GM12878 (cell line): ENCODE data around the gene CRTC2. TPM values are rescaled to one million over a fixed set of nuclear protein-coding genes. Genes with fewer than 3 reads are reported as not detected.

Source experiments
- ATAC-seq: fragments of 200-7000 bp; cut with Tn5 transposase; 3 replicates; pipeline ENCODE4 v1.9.1; 2020; ENCODE audit warnings: mild to moderate bottlenecking, moderate library complexity
- BruUV-seq: library from RNA; stranded (reverse); fragments of 400-500 nt; replicated peaks from 2 replicates; lab custom pipeline; 2021; lab: Mats Ljungman, UMichigan
- CTCF ChIA-PET: fragments of 300-600 bp; sonication (Branson Sonifier 250); formaldehyde crosslinking; extraction: SDS; loops from one replicate; lab custom pipeline; 2021; ENCODE audit warnings: inconsistent platforms; lab: Yijun Ruan, JAX
- POLR2A ChIA-PET: fragments of 350-600 bp; formaldehyde crosslinking; extraction: SDS; loops from one replicate; lab custom pipeline; 2021; ENCODE audit warnings: inconsistent platforms; lab: Charles Lee
- RAD21 ChIA-PET: fragments of 300-600 bp; sonication (Branson Sonifier 250); formaldehyde crosslinking; loops from one replicate; lab custom pipeline; 2023; ENCODE audit warnings: antibody characterized with exemption; ENCODE audit not compliant: unreplicated experiment; lab: Charles Lee
- SMC1A ChIA-PET: fragments of 300-600 bp; sonication (Branson Sonifier 250); formaldehyde crosslinking; loops from one replicate; lab custom pipeline; 2023; ENCODE audit not compliant: unreplicated experiment, uncharacterized antibody; lab: Charles Lee
- DNase-seq: peaks from one replicate; pipeline ENCODE4 v3.0.0-alpha.2; 2011; ENCODE audit warnings: low read depth, low spot score
- FAIRE-seq: peaks from 3 replicates; lab custom pipeline; 2011; peaks lifted over from hg19 to GRCh38; lab: Jason Lieb, UNC
- H2AFZ ChIP-seq: 2 replicates; pipeline ENCODE4 v1.6.0; 2011; ENCODE audit warnings: low read depth, low read length, control low read depth; ENCODE audit not compliant: control insufficient read depth
- H3K27ac ChIP-seq: 2 replicates; pipeline ENCODE4 v1.5.1; 2011; ENCODE audit warnings: control low read depth; ENCODE audit not compliant: control insufficient read depth, insufficient read depth
- H3K27me3 ChIP-seq, 2 experiments: replicated peaks in 1 of 2; 2 replicates each; pipeline versions ENCODE4 v1.6.0 to v1.6.1; 2011; ENCODE audit warnings: low read length in 1 of 2; ENCODE audit not compliant: control insufficient read depth in 2 of 2, insufficient read depth in 2 of 2
- H3K36me3 ChIP-seq, 2 experiments: 2 replicates each; pipeline ENCODE4 v1.5.1; 2011; ENCODE audit warnings: low read length in 1 of 2; ENCODE audit not compliant: control insufficient read depth in 2 of 2, insufficient read depth in 2 of 2
- H3K4me1 ChIP-seq: 2 replicates; pipeline ENCODE4 v1.6.1; 2011; ENCODE audit warnings: mild to moderate bottlenecking, low read length, moderate library complexity, mixed read lengths; ENCODE audit not compliant: control insufficient read depth, insufficient read depth
- H3K4me2 ChIP-seq: 2 replicates; pipeline ENCODE4 v1.6.0; 2011; ENCODE audit warnings: control low read depth; ENCODE audit not compliant: control insufficient read depth, insufficient read depth
- H3K4me3 ChIP-seq: fragments of 200-600 bp; sonication (generic); 2 replicates; pipeline ENCODE4 v1.5.1; 2016
- H3K79me2 ChIP-seq: 2 replicates; pipeline ENCODE4 v1.6.0; 2011; ENCODE audit warnings: low read length; ENCODE audit not compliant: control insufficient read depth, insufficient read depth
- H3K9ac ChIP-seq: 2 replicates; pipeline ENCODE4 v1.8.0; 2011; ENCODE audit warnings: low read length, control low read depth, mixed read lengths; ENCODE audit not compliant: control insufficient read depth, insufficient read depth
- H3K9me3 ChIP-seq: replicated peaks from 3 replicates; pipeline ENCODE4 v1.5.1; 2011; ENCODE audit warnings: mild to moderate bottlenecking, low read length; ENCODE audit not compliant: control insufficient read depth, insufficient read depth
- H4K20me1 ChIP-seq: 2 replicates; pipeline ENCODE4 v1.6.0; 2011; ENCODE audit not compliant: control insufficient read depth, insufficient read depth
- CREM ChIP-seq: IDR thresholded peaks from 2 replicates; pipeline ENCODE4 v1.6.1; 2014; ENCODE audit warnings: antibody characterized with exemption, low read depth
- IRF4 ChIP-seq: IDR thresholded peaks from 2 replicates; pipeline ENCODE4 v1.6.1; 2011; ENCODE audit warnings: low read depth, low read length
- JUND ChIP-seq: IDR thresholded peaks from 2 replicates; pipeline ENCODE4 v1.6.1; 2012; ENCODE audit warnings: low read depth, mild to moderate bottlenecking, low read length, improper control_type of control experiment, moderate library complexity
- MEF2B ChIP-seq: fragments of 450-650 bp; IDR thresholded peaks from 2 replicates; pipeline ENCODE4 v1.6.1; 2018; ENCODE audit warnings: mild to moderate bottlenecking, moderate library complexity; ENCODE audit not compliant: partially characterized antibody, poor library complexity, severe bottlenecking
- POLR2A ChIP-seq: IDR thresholded peaks from 2 replicates; pipeline ENCODE4 v1.6.1; 2011; ENCODE audit warnings: low read depth, mild to moderate bottlenecking, low read length
- RAD21 ChIP-seq: IDR thresholded peaks from 2 replicates; pipeline ENCODE4 v1.6.1; 2011; ENCODE audit warnings: mild to moderate bottlenecking, low read depth, low read length, moderate library complexity; ENCODE audit not compliant: insufficient read depth
- RBBP5 ChIP-seq: fragments of 200-600 bp; sonication (generic); conservative IDR thresholded peaks from 2 replicates; pipeline ENCODE4 v1.6.1; 2016
- RELA ChIP-seq: fragments of 450-650 bp; IDR thresholded peaks from 2 replicates; pipeline ENCODE4 v1.8.0; 2014; ENCODE audit warnings: borderline replicate concordance; ENCODE audit not compliant: partially characterized antibody
- SUPT20H ChIP-seq: IDR thresholded peaks from 2 replicates; pipeline ENCODE4 v1.6.1; 2011; ENCODE audit warnings: low read depth, mild to moderate bottlenecking, low read length, moderate library complexity, borderline replicate concordance; ENCODE audit not compliant: control insufficient read depth
- SUZ12 ChIP-seq: fragments of 200-600 bp; sonication (generic); IDR thresholded peaks from one replicate; pipeline ENCODE4 v1.6.1; 2018; ENCODE audit warnings: antibody characterized with exemption, mild to moderate bottlenecking; ENCODE audit not compliant: unreplicated experiment
- WGBS: methylation state at CpG from one replicate; pipeline ENCODE4 v1.1.6; 2016; ENCODE audit warnings: low lambda C conversion rate; ENCODE audit not compliant: insufficient replicate concordance, insufficient coverage; ENCODE audit errors: missing lambda C conversion rate; 5-methylcytosine and 5-hydroxymethylcytosine counted together
- in situ Hi-C: fragments of 300-500 bp; cut with MboI; formaldehyde crosslinking; loops from 9 replicates; pipeline ENCODE4 v1.14.3; 2018; ENCODE audit warnings: mixed read lengths
- intact Hi-C: fragments of 100-400 bp; cut with micrococcal nuclease; formaldehyde crosslinking; loops from one replicate; pipeline ENCODE4 v1.14.2; 2022; ENCODE audit not compliant: unreplicated experiment
- polyA plus RNA-seq, 11 experiments: library from polyadenylated mRNA; depleted of rRNA in 4 of 11; unstranded in 6 of 11; stranded (reverse) in 5 of 11; fragments of >200 nt; fragmentation: Nextera tagmentation in 4 of 11; fragmentation: Illumina TruSeq in 1 of 11; extraction: Ambion mirVana in 4 of 11; extraction: Trizol in 1 of 11; gene quantifications; 1 replicate in 1 of 11; 2 replicates in 10 of 11; pipeline versions ENCODE4 v1.2.1 to v1.2.3, GENCODE V29; 2011 to 2016; ENCODE audit warnings: inconsistent platforms in 2 of 11, missing spikeins in 2 of 11, low read depth in 1 of 11
- total RNA-seq, 4 experiments: library from RNA; depleted of rRNA in 3 of 4; stranded (reverse); fragments of >200 nt in 3 of 4; fragmentation: Illumina TruSeq in 1 of 4; extraction: Trizol in 1 of 4; gene quantifications; 2 replicates each; pipeline versions ENCODE4 v1.2.1 to v1.2.3, GENCODE V29; 2013 to 2021
- TF ChIP-seq, protein P1 (sequence below): fragments of 450-650 bp; IDR thresholded peaks from 2 replicates; pipeline ENCODE4 v1.6.1; 2018; ENCODE audit warnings: borderline replicate concordance, mild to moderate bottlenecking; ENCODE audit not compliant: partially characterized antibody

Gene CRTC2
- total and polyA plus RNA-seq, 10 of the 15 experiments (the other 5 are each of a cell fraction or from before 2014, with no cell fraction given) = 5.1 to 57.9 (median 32.7) TPM

DNA sequence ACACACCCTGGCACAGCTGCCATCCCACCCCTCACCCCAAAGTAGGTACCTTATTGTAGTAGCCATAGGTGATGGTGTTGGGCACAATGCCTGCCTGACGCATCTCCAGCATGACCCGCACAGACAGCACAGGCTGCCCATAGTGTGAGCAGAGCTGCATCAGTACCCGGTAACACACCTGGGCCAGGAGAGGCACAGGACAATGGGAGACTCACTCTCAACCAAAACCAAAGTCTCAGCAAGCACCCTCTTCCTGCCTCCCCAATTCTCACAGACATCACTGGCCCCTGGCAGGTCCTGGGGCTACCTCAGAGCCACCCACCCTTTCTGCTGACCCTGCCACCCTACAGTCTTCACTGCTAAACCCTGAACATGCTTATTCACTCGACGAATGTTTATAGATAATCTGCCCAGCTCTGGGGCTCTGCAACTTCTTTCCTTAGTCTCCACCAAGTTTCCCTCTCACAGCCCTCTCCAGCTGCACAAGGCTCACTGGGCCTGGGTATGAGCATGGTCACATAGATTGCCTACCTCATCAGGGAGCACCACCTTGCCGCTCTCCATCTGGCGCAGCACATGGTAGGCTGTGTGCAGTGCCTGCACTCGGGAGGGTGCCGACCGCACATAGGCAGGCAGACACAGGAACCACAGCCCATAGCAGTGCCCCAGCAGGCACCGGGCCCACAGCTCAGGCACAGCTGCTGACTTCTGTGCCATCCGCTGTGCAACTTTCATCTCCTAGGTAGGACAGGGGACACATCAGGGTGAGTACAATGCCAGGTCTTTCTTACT lies 22.2 kb downstream of the CRTC2 start:
- TF ChIP-seq RAD21 = no peak
- peak; percentile 17; the same call in 1 of the 2 replicates for TF ChIP-seq POLR2A
- no peak for TF ChIP-seq JUND
- no peak for TF ChIP-seq SUPT20H
- TF ChIP-seq RBBP5 = no peak
- DNase-seq = no peak
- intact Hi-C loops (no loop called here), in situ Hi-C loops (no loop called here)
- no peak overlapping the region for H2AFZ ChIP-seq
- H3K27ac ChIP-seq = no peak overlapping the region
- POLR2A ChIA-PET = interaction anchor here (0.6 kb wide), 1 partner anchor 11 kb away, joined by 4 read pairs; no protein-coding TSS in a partner anchor
- peaks cover 20% of the 10 kb centered on the region in 2 experiments; a peak in 3 of 4 replicates for H3K36me3 ChIP-seq
- BruUV-seq = no TSS peak
- H3K4me1 ChIP-seq = no peaks in the 10 kb centered on the region
- no peak overlapping the region for H3K4me3 ChIP-seq
- no peak for FAIRE-seq
- ATAC-seq = no peak
- SMC1A ChIA-PET = interaction anchor here (1.0 kb wide), 1 partner anchor 9 kb away, joined by 3 read pairs; no protein-coding TSS in a partner anchor
- CTCF ChIA-PET = interaction anchor here (0.6 kb wide), 1 partner anchor 289 kb away, joined by 3 read pairs; no protein-coding TSS in a partner anchor
- H3K79me2 ChIP-seq = no peaks in the 10 kb centered on the region
- no peak overlapping the region for H3K9ac ChIP-seq
- no peaks in the 10 kb centered on the region for H4K20me1 ChIP-seq
- 95% methylated on average over 12 of the region's 12 CpGs for WGBS
- no peaks in the 10 kb centered on the region for H3K9me3 ChIP-seq
- RAD21 ChIA-PET = no interaction called here
- H3K4me2 ChIP-seq = no peak overlapping the region
- no peaks in the 10 kb centered on the region for H3K27me3 ChIP-seq

DNA sequence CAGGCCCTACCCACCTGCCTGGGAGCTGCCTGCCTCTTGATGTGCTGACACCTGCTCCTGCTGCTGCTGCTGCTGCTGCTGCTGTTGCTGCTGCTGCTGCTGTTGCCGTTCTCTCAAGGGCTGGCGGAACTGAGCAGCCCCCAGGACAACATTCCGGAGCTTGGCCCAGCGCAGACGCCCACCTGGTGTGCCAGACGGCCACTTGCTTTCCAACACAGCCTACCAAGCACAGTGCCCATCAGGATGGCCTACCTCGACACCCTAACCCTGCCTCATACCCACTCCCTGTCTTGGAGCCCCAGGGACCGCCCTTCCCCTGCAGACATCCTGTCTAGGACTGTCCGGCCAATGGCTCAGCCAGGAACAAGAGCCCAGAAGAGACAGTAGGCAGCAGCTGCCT lies 23.7 kb downstream of the CRTC2 start:
- TF ChIP-seq RELA = no peak
- TF ChIP-seq SUZ12 = no peak
- TF ChIP-seq, protein P1, sequence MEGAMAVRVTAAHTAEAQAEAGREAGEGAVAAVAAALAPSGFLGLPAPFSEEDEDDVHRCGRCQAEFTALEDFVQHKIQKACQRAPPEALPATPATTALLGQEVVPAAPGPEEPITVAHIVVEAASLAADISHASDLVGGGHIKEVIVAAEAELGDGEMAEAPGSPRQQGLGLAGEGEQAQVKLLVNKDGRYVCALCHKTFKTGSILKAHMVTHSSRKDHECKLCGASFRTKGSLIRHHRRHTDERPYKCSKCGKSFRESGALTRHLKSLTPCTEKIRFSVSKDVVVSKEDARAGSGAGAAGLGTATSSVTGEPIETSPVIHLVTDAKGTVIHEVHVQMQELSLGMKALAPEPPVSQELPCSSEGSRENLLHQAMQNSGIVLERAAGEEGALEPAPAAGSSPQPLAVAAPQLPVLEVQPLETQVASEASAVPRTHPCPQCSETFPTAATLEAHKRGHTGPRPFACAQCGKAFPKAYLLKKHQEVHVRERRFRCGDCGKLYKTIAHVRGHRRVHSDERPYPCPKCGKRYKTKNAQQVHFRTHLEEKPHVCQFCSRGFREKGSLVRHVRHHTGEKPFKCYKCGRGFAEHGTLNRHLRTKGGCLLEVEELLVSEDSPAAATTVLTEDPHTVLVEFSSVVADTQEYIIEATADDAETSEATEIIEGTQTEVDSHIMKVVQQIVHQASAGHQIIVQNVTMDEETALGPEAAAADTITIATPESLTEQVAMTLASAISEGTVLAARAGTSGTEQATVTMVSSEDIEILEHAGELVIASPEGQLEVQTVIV = no peak
- TF ChIP-seq IRF4 = no peak
- no peak for TF ChIP-seq CREM
- TF ChIP-seq POLR2A = peak; percentile 42; the same call in 1 of the 2 replicates
- no peak for TF ChIP-seq RAD21
- no peak for TF ChIP-seq MEF2B
- Histone ChIP-seq H3K4me2 (no peak overlapping the region), H3K27ac (no peak overlapping the region), H3K36me3 (peaks cover 21 to 26% of the 10 kb centered on the region in 2 experiments; a peak in 3 of 4 replicates), H4K20me1 (no peaks in the 10 kb centered on the region), H3K9ac (no peak overlapping the region), H3K27me3 (no peaks in the 10 kb centered on the region), H3K4me3 (no peak overlapping the region), H3K4me1 (no peaks in the 10 kb centered on the region), H3K79me2 (no peaks in the 10 kb centered on the region), H3K9me3 (no peaks in the 10 kb centered on the region), H2AFZ (no peak overlapping the region)
- ATAC-seq (no peak), FAIRE-seq (no peak), DNase-seq (no peak)
- no TSS peak for BruUV-seq
- RAD21 ChIA-PET = no interaction called here
- intact Hi-C loops (no loop called here), in situ Hi-C loops (no loop called here)
- SMC1A ChIA-PET = no interaction called here
- 91% methylated on average over 9 of the region's 9 CpGs for WGBS
- CTCF ChIA-PET = no interaction called here
- POLR2A ChIA-PET = no interaction called here
